ENCODE results near the gene GAPDH. TPM values are rescaled to one million over a fixed set of nuclear protein-coding genes. Genes with fewer than 3 reads are reported as not detected.

Gene GAPDH
- total RNA-seq, 6 experiments from 2014 or later: 6,263 to 7,539 (median 6,900) TPM

- Mint-ChIP-seq H3K27me3 (ENCODE audit: insufficient read depth) (peaks cover 15% of the 10 kb centered on the region), H3K36me3 (ENCODE audit: low read depth) (peaks cover 49% of the 10 kb centered on the region), H3K27ac (peak overlapping the region; percentile 29; the same call in 1 of the 2 replicates), H3K9me3 (no peaks in the 10 kb centered on the region), H3K4me3 (no peak overlapping the region), H3K4me1 (ENCODE audit: low read depth) (peaks cover 37% of the 10 kb centered on the region)
- DNase-seq: no peak
- no peak for TF ChIP-seq CTCF (IDR thresholded peaks at IDR 0.05)
Observed at GRCh38 chr12:6529291-6529737, 5.0 kb upstream of the GAPDH start.

GRCh38 chr12:6530576-6531260, 3.6 kb upstream of the GAPDH start:
- H3K36me3 Mint-ChIP-seq (ENCODE audit: low read depth): peaks cover 50% of the 10 kb centered on the region
- H3K27ac Mint-ChIP-seq: peak overlapping the region; percentile 86
- no peak for TF ChIP-seq CTCF (IDR thresholded peaks at IDR 0.05)
- peaks cover 14% of the 10 kb centered on the region for H3K9me3 Mint-ChIP-seq
- H3K4me3 Mint-ChIP-seq: no peak overlapping the region
- DNase-seq: no peak
- peaks cover 37% of the 10 kb centered on the region for H3K4me1 Mint-ChIP-seq (ENCODE audit: low read depth)
- H3K27me3 Mint-ChIP-seq (ENCODE audit: insufficient read depth): peaks cover 29% of the 10 kb centered on the region

- Mint-ChIP-seq H3K9me3 (peaks cover 22% of the 10 kb centered on the region), H3K36me3 (ENCODE audit: low read depth) (peaks cover 65% of the 10 kb centered on the region), H3K27ac (peak overlapping the region; percentile 100), H3K4me1 (ENCODE audit: low read depth) (peaks cover 49% of the 10 kb centered on the region), H3K4me3 (peak overlapping the region; percentile 95), H3K27me3 (ENCODE audit: insufficient read depth) (peaks cover 45% of the 10 kb centered on the region)
- TF ChIP-seq CTCF (IDR thresholded peaks at IDR 0.05): no peak
- DNase-seq: peak; percentile 99
Observed at GRCh38 chr12:6532051-6532926, 2.0 kb upstream of the GAPDH start.

- Mint-ChIP-seq H3K4me3 (peak overlapping the region; percentile 95), H3K27me3 (ENCODE audit: insufficient read depth) (peaks cover 53% of the 10 kb centered on the region), H3K9me3 (peaks cover 27% of the 10 kb centered on the region), H3K36me3 (ENCODE audit: low read depth) (peaks cover 67% of the 10 kb centered on the region), H3K27ac (peak overlapping the region; percentile 100), H3K4me1 (ENCODE audit: low read depth) (peaks cover 57% of the 10 kb centered on the region)
- no peak for TF ChIP-seq CTCF (IDR thresholded peaks at IDR 0.05)
- peak; percentile 80 for DNase-seq
Observed at GRCh38 chr12:6532927-6533652, 1.2 kb upstream of the GAPDH start.

- DNase-seq: no peak
- H3K4me3 Mint-ChIP-seq: peak overlapping the region; percentile 95
- peaks cover 60% of the 10 kb centered on the region for H3K4me1 Mint-ChIP-seq (ENCODE audit: low read depth)
- peaks cover 65% of the 10 kb centered on the region for H3K36me3 Mint-ChIP-seq (ENCODE audit: low read depth)
- no peak for TF ChIP-seq CTCF (IDR thresholded peaks at IDR 0.05)
- peaks cover 58% of the 10 kb centered on the region for H3K27me3 Mint-ChIP-seq (ENCODE audit: insufficient read depth)
- H3K27ac Mint-ChIP-seq: peak overlapping the region; percentile 100
- peaks cover 32% of the 10 kb centered on the region for H3K9me3 Mint-ChIP-seq
Observed at GRCh38 chr12:6533653-6533922, 729 bp upstream of the GAPDH start.
